PC-9 (cell line): ENCODE results near the gene LYRM9. TPM values are rescaled to one million over a fixed set of nuclear protein-coding genes. Genes with fewer than 3 reads are reported as not detected.

Experiments
- BruUV-seq: library from RNA; stranded (reverse); fragments of 400-500 nt; replicated peaks from 2 replicates; lab custom pipeline; 2021; lab: Mats Ljungman, UMichigan
- CTCF ChIA-PET: fragments of 300-600 bp; sonication (Branson Sonifier 250); formaldehyde crosslinking; loops from one replicate; lab custom pipeline; 2022; ENCODE audit warnings: antibody characterized with exemption; lab: Charles Lee
- POLR2A ChIA-PET: fragments of 300-600 bp; sonication (Branson Sonifier 250); formaldehyde crosslinking; loops from one replicate; lab custom pipeline; 2022; ENCODE audit warnings: antibody characterized with exemption; ENCODE audit not compliant: unreplicated experiment; lab: Charles Lee
- DNase-seq, 2 experiments: peaks; one replicate each; pipeline versions ENCODE4 v3.0.0 to v3.0.0-alpha.2; 2015 to 2022; ENCODE audit warnings: mixed read lengths in 1 of 2
- H2AFZ ChIP-seq: fragments of 200-600 bp; sonication (generic); 2 replicates; pipeline ENCODE4 v1.8.1; 2017; ENCODE audit warnings: antibody characterized with exemption
- H3F3A ChIP-seq: fragments of 200-600 bp; sonication (generic); 2 replicates; pipeline ENCODE4 v1.8.1; 2017; ENCODE audit warnings: antibody characterized with exemption, mild to moderate bottlenecking, low read depth; ENCODE audit not compliant: insufficient read depth
- H3K27ac ChIP-seq: fragments of 200-600 bp; sonication (generic); 2 replicates; pipeline ENCODE4 v1.6.1; 2016; ENCODE audit warnings: mixed run types
- H3K27me3 ChIP-seq: fragments of 200-600 bp; sonication (generic); 2 replicates; pipeline ENCODE4 v1.6.1; 2016; ENCODE audit warnings: low read depth, mixed run types; ENCODE audit not compliant: insufficient read depth
- H3K36me3 ChIP-seq: fragments of 200-600 bp; sonication (generic); 2 replicates; pipeline ENCODE4 v1.6.1; 2016; ENCODE audit warnings: low read depth, mixed run types
- H3K4me1 ChIP-seq: fragments of 200-600 bp; sonication (generic); replicated peaks from 2 replicates; pipeline ENCODE4 v1.6.1; 2016; ENCODE audit warnings: mixed run types; ENCODE audit not compliant: insufficient read depth
- H3K4me2 ChIP-seq: fragments of 200-600 bp; sonication (generic); 2 replicates; pipeline ENCODE4 v1.6.1; 2017; ENCODE audit warnings: mixed run types
- H3K4me3 ChIP-seq: fragments of 200-600 bp; sonication (generic); 2 replicates; pipeline ENCODE4 v1.6.1; 2016; ENCODE audit warnings: mixed run types
- H3K79me2 ChIP-seq: fragments of 200-600 bp; sonication (generic); 2 replicates; pipeline ENCODE4 v1.6.1; 2017; ENCODE audit warnings: low read depth, mixed run types
- H3K9me2 ChIP-seq: fragments of 200-600 bp; sonication (generic); 2 replicates; pipeline ENCODE4 v1.8.1; 2017; ENCODE audit warnings: mild to moderate bottlenecking; ENCODE audit not compliant: insufficient read depth
- H3K9me3 ChIP-seq: fragments of 200-600 bp; sonication (generic); 2 replicates; pipeline ENCODE4 v1.8.1; 2016; ENCODE audit warnings: low read depth; ENCODE audit not compliant: insufficient read depth
- H4K20me1 ChIP-seq: fragments of 200-600 bp; sonication (generic); 2 replicates; pipeline ENCODE4 v1.8.1; 2017; ENCODE audit not compliant: insufficient read depth
- CTCF ChIP-seq: fragments of 200-600 bp; sonication (generic); conservative IDR thresholded peaks from 2 replicates; pipeline ENCODE4 v1.6.1; 2017; ENCODE audit warnings: mixed run types, antibody characterized with exemption, mild to moderate bottlenecking, moderate library complexity
- EZH2 ChIP-seq: fragments of 200-600 bp; sonication (generic); IDR thresholded peaks from 2 replicates; pipeline ENCODE4 v1.8.0; 2017; ENCODE audit warnings: antibody characterized with exemption, low read depth
- intact Hi-C: fragments of 100-400 bp; cut with micrococcal nuclease; formaldehyde crosslinking; loops from one replicate; pipeline ENCODE4 v1.10.0; 2022; ENCODE audit not compliant: unreplicated experiment
- total RNA-seq: library from RNA; stranded (reverse); gene quantifications from 2 replicates; pipeline ENCODE4 v1.2.3, GENCODE V29; 2021

The LYRM9 gene
- total RNA-seq, 1 experiment from 2014 or later = 7.6 TPM

GRCh38 chr17:27907976-27908558 is 14.9 kb upstream of the LYRM9 start:
- no TSS peak for BruUV-seq
- Histone ChIP-seq H4K20me1 (no peaks in the 10 kb centered on the region), H3K9me2 (no peaks in the 10 kb centered on the region), H3K36me3 (no peaks in the 10 kb centered on the region), H3K79me2 (no peaks in the 10 kb centered on the region), H3K27ac (no peak overlapping the region), H3F3A (no peaks in the 10 kb centered on the region), H3K4me3 (no peak overlapping the region), H3K4me2 (no peak overlapping the region), H3K4me1 (no peaks in the 10 kb centered on the region), H3K9me3 (no peaks in the 10 kb centered on the region), H3K27me3 (peaks cover 74% of the 10 kb centered on the region), H2AFZ (no peak overlapping the region)
- DNase-seq = no peak
- TF ChIP-seq EZH2 (no peak), CTCF (no peak)
- intact Hi-C loops = no loop called here
- CTCF ChIA-PET = no interaction called here
- POLR2A ChIA-PET = no interaction called here

- Histone ChIP-seq H3K4me3 (no peak overlapping the region), H3K4me2 (no peak overlapping the region), H3K36me3 (no peaks in the 10 kb centered on the region), H3K9me2 (no peaks in the 10 kb centered on the region), H2AFZ (no peak overlapping the region), H3K27ac (no peak overlapping the region), H4K20me1 (no peaks in the 10 kb centered on the region), H3K79me2 (no peaks in the 10 kb centered on the region), H3K4me1 (no peaks in the 10 kb centered on the region), H3K9me3 (no peaks in the 10 kb centered on the region), H3K27me3 (peaks cover 76% of the 10 kb centered on the region), H3F3A (no peaks in the 10 kb centered on the region)
- ChIA-PET CTCF (no interaction called here), POLR2A (no interaction called here)
- BruUV-seq = no TSS peak
- intact Hi-C loops = no loop called here
- no peak for DNase-seq
- TF ChIP-seq CTCF (no peak), EZH2 (no peak)
Observed at GRCh38 chr17:27906623-27907022, 13.5 kb upstream of the LYRM9 start.

GRCh38 chr17:27906226-27906580 is 13.0 kb upstream of the LYRM9 start:
- H3K27ac ChIP-seq = no peak overlapping the region
- no peaks in the 10 kb centered on the region for H3K79me2 ChIP-seq
- H3K27me3 ChIP-seq = peaks cover 72% of the 10 kb centered on the region
- TF ChIP-seq EZH2 (no peak), CTCF (no peak)
- no peaks in the 10 kb centered on the region for H3K4me1 ChIP-seq
- DNase-seq = no peak
- no peaks in the 10 kb centered on the region for H3K9me2 ChIP-seq
- H3K4me3 ChIP-seq = no peak overlapping the region
- H3K9me3 ChIP-seq = no peaks in the 10 kb centered on the region
- CTCF ChIA-PET = no interaction called here
- POLR2A ChIA-PET = no interaction called here
- intact Hi-C loops = no loop called here
- no peak overlapping the region for H3K4me2 ChIP-seq
- H4K20me1 ChIP-seq = no peaks in the 10 kb centered on the region
- H2AFZ ChIP-seq = no peak overlapping the region
- BruUV-seq = no TSS peak
- no peaks in the 10 kb centered on the region for H3K36me3 ChIP-seq
- H3F3A ChIP-seq = no peaks in the 10 kb centered on the region
